B cell (primary cell): ENCODE results near the gene B4GALT4. TPM values are rescaled to one million over a fixed set of nuclear protein-coding genes. Genes with fewer than 3 reads are reported as not detected.
A peak's percentile ranks its signal among the peaks of the same experiment; 100 is the strongest.

Experiments used
- ATAC-seq: fragments of 200-7000 bp; cut with Tn5 transposase; one replicate; pipeline ENCODE4 v1.10.0; 2021; ENCODE audit warnings: low read depth, mild to moderate bottlenecking, moderate number of reproducible peaks, moderate library complexity
- CTCF ChIA-PET: fragments of 350-600 bp; sonication (Branson Sonifier 250); formaldehyde crosslinking; loops from one replicate; lab custom pipeline; 2021; ENCODE audit warnings: antibody characterized with exemption, inconsistent platforms; lab: Charles Lee
- POLR2A ChIA-PET: fragments of 350-600 bp; sonication (Branson Sonifier 250); formaldehyde crosslinking; loops from one replicate; lab custom pipeline; 2021; ENCODE audit warnings: antibody characterized with exemption; lab: Charles Lee
- DNase-seq: peaks from one replicate; pipeline ENCODE4 v3.0.0; 2013
- H2AFZ ChIP-seq: 2 replicates; pipeline ENCODE4 v1.6.1; 2012; ENCODE audit warnings: mild to moderate bottlenecking, low read depth, low read length; ENCODE audit not compliant: insufficient read depth, poor library complexity, severe bottlenecking
- H3K27ac ChIP-seq, 2 donors: 1 replicate in 1 of 2; 2 replicates in 1 of 2; pipeline ENCODE4 v1.5.1; 2012 to 2013; ENCODE audit warnings: low read length in 2 of 2, mild to moderate bottlenecking in 2 of 2, moderate library complexity in 1 of 2
- H3K27me3 ChIP-seq, 4 experiments: fragments of 200-600 bp in 1 of 4; sonication (generic) in 1 of 4; replicated peaks in 1 of 4; 1 replicate in 2 of 4; 2 replicates in 2 of 4; pipeline versions ENCODE4 v1.6.1 to v1.7.0; 2013 to 2016; ENCODE audit warnings: low read length in 3 of 4, mild to moderate bottlenecking in 2 of 4, mixed read lengths in 1 of 4, moderate library complexity in 1 of 4; ENCODE audit not compliant: insufficient read depth in 4 of 4, control insufficient read depth in 3 of 4; ENCODE audit errors: control extremely low read depth in 1 of 4
- H3K36me3 ChIP-seq, 2 experiments: replicated peaks in 1 of 2; 1 replicate in 1 of 2; 2 replicates in 1 of 2; pipeline versions ENCODE4 v1.6.1 to v1.7.1; 2013; ENCODE audit warnings: low read length in 1 of 2; ENCODE audit not compliant: insufficient read depth in 2 of 2, control insufficient read depth in 1 of 2; ENCODE audit errors: control extremely low read depth in 1 of 2, extremely low read depth in 1 of 2
- H3K4me1 ChIP-seq, 2 donors: fragments of 200-600 bp in 1 of 2; sonication (generic) in 1 of 2; 1 replicate in 1 of 2; 2 replicates in 1 of 2; pipeline versions ENCODE4 v1.5.1 to v1.6.1; 2013 to 2017; ENCODE audit warnings: low read length in 2 of 2; ENCODE audit not compliant: control insufficient read depth in 2 of 2, insufficient read depth in 2 of 2
- H3K4me2 ChIP-seq: replicated peaks from 2 replicates; pipeline ENCODE3; 2012; ENCODE audit warnings: mild to moderate bottlenecking, low read depth, low read length; ENCODE audit not compliant: poor library complexity, severe bottlenecking
- H3K4me3 ChIP-seq, 5 experiments: fragments of 200-600 bp in 1 of 5; sonication (generic) in 1 of 5; 1 replicate in 3 of 5; 2 replicates in 2 of 5; pipeline versions ENCODE4 v1.5.1 to v1.7.0; 2011 to 2016; ENCODE audit warnings: low read length in 4 of 5, mild to moderate bottlenecking in 4 of 5, low read depth in 2 of 5, control low read depth in 1 of 5, moderate library complexity in 1 of 5; ENCODE audit not compliant: insufficient read depth in 1 of 5; ENCODE audit errors: control extremely low read depth in 1 of 5, extremely low read depth in 1 of 5
- H3K79me2 ChIP-seq: fragments of 200-600 bp; sonication (generic); one replicate; pipeline ENCODE4 v1.6.0; 2016; ENCODE audit warnings: low read length; ENCODE audit not compliant: control insufficient read depth, insufficient read depth
- H3K9ac ChIP-seq: fragments of 200-600 bp; sonication (generic); 2 replicates; pipeline ENCODE4 v1.6.1; 2017; ENCODE audit warnings: mild to moderate bottlenecking, low read length, moderate library complexity
- H3K9me3 ChIP-seq, 3 donors: one replicate each; pipeline versions ENCODE4 v1.6.1 to v1.7.1; 2013; ENCODE audit warnings: low read length in 2 of 3; ENCODE audit not compliant: control insufficient read depth in 2 of 3, insufficient read depth in 1 of 3; ENCODE audit errors: control extremely low read depth in 1 of 3
- H4K20me1 ChIP-seq: 2 replicates; pipeline ENCODE4 v1.6.0; 2012; ENCODE audit warnings: mild to moderate bottlenecking, low read length; ENCODE audit not compliant: insufficient read depth, control insufficient read depth, poor library complexity, severe bottlenecking
- H3K27ac Mint-ChIP-seq: one replicate; pipeline ENCODE4 v1.8.0; 2021; ENCODE audit warnings: mixed read lengths
- H3K27me3 Mint-ChIP-seq: one replicate; pipeline ENCODE4 v1.8.0; 2021; ENCODE audit warnings: mixed read lengths
- H3K4me1 Mint-ChIP-seq: one replicate; pipeline ENCODE4 v1.8.0; 2021; ENCODE audit warnings: mixed read lengths
- H3K4me3 Mint-ChIP-seq: one replicate; pipeline ENCODE4 v1.8.0; 2021; ENCODE audit warnings: mixed read lengths
- H3K9me3 Mint-ChIP-seq: one replicate; pipeline ENCODE4 v1.8.0; 2022; ENCODE audit warnings: mixed read lengths; ENCODE audit not compliant: insufficient read depth
- CTCF ChIP-seq: fragments of 200-600 bp; IDR thresholded peaks from one replicate; pipeline ENCODE4 v1.8.0; 2022; ENCODE audit warnings: antibody characterized with exemption, mild to moderate bottlenecking
- EZH2 ChIP-seq: IDR thresholded peaks from 2 replicates; pipeline ENCODE4 v1.6.1; 2012; ENCODE audit warnings: borderline replicate concordance, low read depth, mild to moderate bottlenecking, moderate library complexity, low read length; ENCODE audit not compliant: insufficient read depth, poor library complexity, severe bottlenecking
- WGBS: methylation state at CpG from one replicate; pipeline ENCODE4 v1.1.5; 2013; ENCODE audit warnings: missing lambda C conversion rate; ENCODE audit not compliant: insufficient coverage; 5-methylcytosine and 5-hydroxymethylcytosine counted together
- intact Hi-C: fragments of 100-400 bp; cut with micrococcal nuclease; formaldehyde crosslinking; loops from one replicate; pipeline ENCODE4 v1.10.0; 2022
- polyA plus RNA-seq: library from polyadenylated mRNA; depleted of rRNA; stranded (reverse); fragments of >200 nt; gene quantifications from 2 replicates; pipeline ENCODE4 v1.2.3, GENCODE V29; 2012
- total RNA-seq, 2 donors: library from RNA; stranded (reverse); fragments of 120-200 nt in 1 of 2; gene quantifications; 1 replicate in 1 of 2; 2 replicates in 1 of 2; pipeline versions ENCODE4 v1.2.3 to v1.2.4, GENCODE V29; 2013 to 2022

Gene B4GALT4
- total and polyA plus RNA-seq, 2 donors (not counting 1 experiment from before 2014, with no cell fraction given), result 7.1 to 21.9 TPM

DNA sequence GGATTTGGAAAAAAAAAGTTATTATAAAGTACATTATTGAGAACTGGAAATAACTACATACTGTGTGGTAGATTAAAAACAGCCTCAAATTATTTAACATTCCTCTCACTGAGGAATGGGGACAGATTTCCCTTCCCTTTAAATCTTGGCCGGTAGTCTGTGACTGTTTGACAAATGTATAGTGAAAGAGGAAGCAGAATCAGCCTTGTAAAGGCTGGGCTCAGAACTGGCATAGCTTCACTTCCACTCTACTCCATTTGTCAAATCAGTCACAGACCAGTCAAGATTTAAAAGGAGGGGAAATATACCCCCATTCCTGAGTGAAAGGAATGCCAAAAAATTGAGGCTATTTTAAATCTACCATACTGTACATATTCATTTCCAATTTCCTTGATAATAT, 18.2 kb upstream of the B4GALT4 start:
- POLR2A ChIA-PET, result interaction anchor here (0.7 kb wide), 1 partner anchor 15 kb away, joined by 3 read pairs; no protein-coding TSS in a partner anchor
- ATAC-seq, result peak; percentile 62
- H3K79me2 ChIP-seq, result no peaks in the 10 kb centered on the region
- no peaks in the 10 kb centered on the region for H4K20me1 ChIP-seq
- peak overlapping the region in 1 of 2 donors; percentile 49 for H3K27ac ChIP-seq
- no peaks in the 10 kb centered on the region for H3K9me3 Mint-ChIP-seq
- no peak overlapping the region for H3K27ac Mint-ChIP-seq
- DNase-seq, result peak; percentile 53
- no CpG with 5 or more reads among the region's 1 CpG for WGBS
- H3K4me1 ChIP-seq, result peaks cover 17 to 21% of the 10 kb centered on the region in 2 donors
- no peak overlapping the region for H3K4me3 ChIP-seq
- H2AFZ ChIP-seq, result peak overlapping the region; percentile 30
- intact Hi-C loops, result no loop called here
- H3K4me3 Mint-ChIP-seq, result no peak overlapping the region
- peak overlapping the region; percentile 39 for H3K4me2 ChIP-seq
- CTCF ChIA-PET, result interaction anchor here (2.6 kb wide), 1 partner anchor 18 kb away, joined by 10 read pairs; the partner anchor contains the start of gene B4GALT4
- H3K9me3 ChIP-seq, result peaks cover 0 to 6% (median 0%) of the 10 kb centered on the region in 3 donors
- no peaks in the 10 kb centered on the region for H3K36me3 ChIP-seq
- TF ChIP-seq EZH2 (no peak), CTCF (no peak)
- no peak overlapping the region for H3K9ac ChIP-seq
- H3K27me3 ChIP-seq, result peaks cover 0 to 3% (median 0%) of the 10 kb centered on the region in 4 experiments
- H3K27me3 Mint-ChIP-seq, result peaks cover 15% of the 10 kb centered on the region
- H3K4me1 Mint-ChIP-seq, result peaks cover 21% of the 10 kb centered on the region

DNA sequence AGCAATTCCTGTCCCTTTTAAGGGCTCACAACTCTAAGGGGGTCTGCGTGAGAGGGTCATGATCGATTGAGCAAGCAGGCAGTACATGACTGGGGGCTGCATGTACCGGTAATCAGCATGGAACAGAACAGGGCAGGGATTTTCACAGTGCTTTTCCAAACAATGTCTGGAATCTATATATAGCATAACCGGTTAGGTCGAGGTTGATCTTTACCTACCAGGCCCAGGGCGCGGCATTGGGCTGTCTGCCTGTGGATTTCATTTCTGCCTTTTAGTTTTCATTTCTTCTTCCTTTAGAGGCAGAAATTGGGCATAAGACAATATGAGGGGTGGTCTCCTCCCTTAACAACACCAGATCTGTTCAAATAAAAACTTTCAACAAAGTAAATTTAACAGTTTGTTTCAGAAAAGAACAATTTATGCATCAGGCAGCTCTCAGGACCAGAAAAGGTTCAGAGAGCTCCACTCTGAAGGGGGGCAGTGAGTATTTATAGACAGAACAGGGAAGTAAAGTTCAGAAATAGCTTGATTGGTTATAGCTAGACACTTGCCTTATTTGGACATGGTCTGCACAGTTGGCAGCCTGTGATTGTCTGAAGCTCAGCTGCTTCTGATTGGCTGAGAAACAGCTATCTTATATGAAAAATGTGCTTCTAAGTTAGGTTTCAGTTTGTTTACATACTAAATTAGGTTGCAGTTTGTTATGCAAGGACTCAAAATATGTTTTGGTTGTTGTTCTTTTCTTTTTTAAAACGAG, 17.2 kb upstream of the B4GALT4 start:
- H3K79me2 ChIP-seq, result no peaks in the 10 kb centered on the region
- TF ChIP-seq EZH2, result no peak
- no peak for TF ChIP-seq CTCF
- no peaks in the 10 kb centered on the region for H4K20me1 ChIP-seq
- 100% methylated on average over 2 of the region's 8 CpGs for WGBS
- peak overlapping the region; percentile 38 for H2AFZ ChIP-seq
- ChIA-PET CTCF (interaction anchor here (1.0 to 2.6 kb wide), 3 partner anchors 11 to 42 kb away, joined by 4 to 10 read pairs (median 4); partner anchors contain the start of gene B4GALT4), POLR2A (no interaction called here)
- H3K4me3 ChIP-seq, result no peak overlapping the region
- no peak for ATAC-seq
- DNase-seq, result peak; percentile 18
- Mint-ChIP-seq H3K4me1 (peaks cover 21% of the 10 kb centered on the region), H3K27ac (no peak overlapping the region), H3K9me3 (no peaks in the 10 kb centered on the region), H3K4me3 (no peak overlapping the region), H3K27me3 (peaks cover 11% of the 10 kb centered on the region)
- H3K27me3 ChIP-seq, result peaks cover 0 to 3% (median 0%) of the 10 kb centered on the region in 4 experiments
- H3K36me3 ChIP-seq, result no peaks in the 10 kb centered on the region
- intact Hi-C loops, result no loop called here
- peak overlapping the region in 1 of 2 donors; percentile 34 for H3K27ac ChIP-seq
- H3K4me1 ChIP-seq, result peaks cover 17 to 21% of the 10 kb centered on the region in 2 donors
- peak overlapping the region; percentile 34 for H3K4me2 ChIP-seq
- peaks cover 0 to 6% (median 0%) of the 10 kb centered on the region in 3 donors for H3K9me3 ChIP-seq
- H3K9ac ChIP-seq, result no peak overlapping the region
